Measurements from ENCODE around the gene MUTYH.
"Not testable (repeated sequence)": the region's sequence is repeated elsewhere in the genome, so short reads cannot be mapped to it uniquely, and the experiment has no call there.

Gene MUTYH

DNA sequence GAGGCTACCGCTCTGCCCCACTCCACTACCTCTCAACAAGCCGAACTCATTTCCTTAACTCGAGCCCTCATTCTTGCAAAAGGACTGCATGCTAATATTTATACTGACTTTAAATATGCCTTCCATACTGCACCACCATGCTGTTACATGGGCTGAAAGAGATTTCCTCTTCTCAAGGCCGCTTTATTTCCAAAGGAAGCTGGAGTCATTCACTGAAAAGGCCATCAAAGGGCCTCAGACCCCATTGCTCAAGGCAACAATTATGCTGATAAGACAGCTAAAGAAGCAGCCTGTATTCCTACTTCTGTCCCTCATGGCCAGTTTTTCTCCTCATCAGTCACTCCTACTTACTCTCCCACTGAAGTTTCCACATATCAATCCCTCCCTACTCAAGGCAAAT, 20.5 kb downstream of the MUTYH start:
- DNase-seq, result no peak

DNA sequence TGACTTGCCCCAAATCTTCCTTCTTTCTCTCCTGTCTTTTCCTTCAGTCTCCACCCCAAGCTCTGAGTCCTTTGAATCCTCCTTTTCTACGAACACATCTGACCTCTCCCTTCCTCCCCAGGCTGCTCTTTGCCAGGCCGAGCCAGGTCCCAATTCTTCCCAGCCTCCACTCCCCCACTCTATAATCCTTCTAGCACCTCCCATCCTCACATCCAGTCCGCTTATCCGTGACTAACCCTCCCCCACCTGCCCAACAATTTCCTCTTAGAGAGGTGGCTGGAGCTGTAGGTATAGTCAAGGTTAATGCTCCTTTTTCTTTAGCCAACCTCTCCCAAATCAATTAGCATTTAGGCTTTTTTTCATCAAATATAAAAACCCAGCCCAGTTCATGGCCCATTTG, 23.1 kb downstream of the MUTYH start:
- no peak for DNase-seq

DNA sequence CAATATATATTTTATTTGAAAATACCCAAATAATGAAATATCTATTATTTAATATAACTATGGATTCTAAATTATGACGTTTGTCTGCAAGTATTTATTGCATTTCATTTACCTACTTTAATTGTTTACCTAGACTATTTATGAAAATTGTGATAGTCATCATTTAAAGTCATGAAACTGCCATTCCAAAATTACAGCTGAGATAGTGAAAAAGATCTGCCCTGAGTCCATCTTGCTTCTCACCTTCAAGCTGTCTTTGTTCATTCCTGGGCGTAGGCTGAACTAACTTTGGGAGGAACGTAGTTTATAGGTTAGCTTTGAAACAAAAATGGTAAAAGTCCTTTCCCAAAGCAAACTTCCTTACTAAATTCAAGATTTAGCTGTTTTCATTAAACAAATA, 26.0 kb downstream of the MUTYH start:
- DNase-seq, result no peak

DNA sequence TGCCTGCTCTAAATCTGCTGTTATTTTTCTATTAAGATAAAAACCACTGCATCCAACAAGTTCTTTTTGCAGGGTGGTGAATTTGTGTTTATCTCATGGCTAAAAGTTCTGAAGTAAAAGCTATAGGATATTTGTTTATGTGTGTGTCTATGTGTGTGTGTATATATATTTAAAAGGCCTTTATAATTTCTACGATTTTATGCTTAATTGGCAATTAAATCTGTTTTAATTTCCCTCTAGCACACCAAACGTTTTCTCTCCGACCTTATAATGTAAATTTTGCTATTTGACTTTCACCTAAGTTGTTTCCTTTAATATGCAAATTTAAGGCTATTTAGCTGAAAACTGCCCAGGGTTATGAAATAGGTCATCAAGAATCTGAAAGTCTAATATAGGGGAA, 33.3 kb downstream of the MUTYH start:
- DNase-seq, result no peak

DNA sequence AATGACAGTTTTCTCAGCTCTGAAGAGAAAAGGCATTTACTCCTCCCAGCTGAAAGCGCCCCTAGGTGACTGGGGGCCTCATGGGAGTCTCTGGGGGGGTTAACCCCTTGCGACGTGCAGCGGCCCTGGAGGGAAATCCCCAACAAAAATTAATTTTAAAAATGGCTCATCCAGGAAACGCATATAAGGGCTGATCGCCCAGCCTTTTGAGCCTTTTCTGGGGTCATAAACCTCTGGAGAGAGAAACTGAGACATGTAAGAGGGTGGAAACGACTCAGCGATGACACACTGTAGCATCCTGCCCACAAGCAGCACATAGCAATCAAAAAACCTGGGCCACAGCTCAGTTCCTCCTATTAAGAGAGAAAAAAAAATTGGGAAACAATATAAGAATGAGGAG, 33.9 kb downstream of the MUTYH start:
- DNase-seq, result no peak

DNA sequence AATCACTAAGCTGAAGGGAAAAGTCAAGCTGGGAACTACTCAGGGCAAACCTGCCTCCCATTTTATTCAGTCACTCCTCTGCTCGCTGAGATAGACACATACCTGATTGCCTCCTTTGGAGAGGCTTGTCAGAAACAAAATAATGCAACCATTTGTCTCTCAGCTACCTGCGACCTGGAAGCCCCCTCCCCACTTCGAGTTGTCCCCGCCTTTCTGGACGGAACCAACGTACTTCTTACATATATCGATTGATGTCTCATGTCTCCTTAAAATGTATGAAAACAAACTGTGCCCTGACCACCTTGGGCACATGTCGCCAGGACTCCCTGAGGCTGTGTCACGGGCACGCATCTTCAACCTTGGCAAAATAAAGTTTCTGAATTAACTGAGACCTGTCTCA, 35.0 kb downstream of the MUTYH start:
- DNase-seq, result no peak

DNA sequence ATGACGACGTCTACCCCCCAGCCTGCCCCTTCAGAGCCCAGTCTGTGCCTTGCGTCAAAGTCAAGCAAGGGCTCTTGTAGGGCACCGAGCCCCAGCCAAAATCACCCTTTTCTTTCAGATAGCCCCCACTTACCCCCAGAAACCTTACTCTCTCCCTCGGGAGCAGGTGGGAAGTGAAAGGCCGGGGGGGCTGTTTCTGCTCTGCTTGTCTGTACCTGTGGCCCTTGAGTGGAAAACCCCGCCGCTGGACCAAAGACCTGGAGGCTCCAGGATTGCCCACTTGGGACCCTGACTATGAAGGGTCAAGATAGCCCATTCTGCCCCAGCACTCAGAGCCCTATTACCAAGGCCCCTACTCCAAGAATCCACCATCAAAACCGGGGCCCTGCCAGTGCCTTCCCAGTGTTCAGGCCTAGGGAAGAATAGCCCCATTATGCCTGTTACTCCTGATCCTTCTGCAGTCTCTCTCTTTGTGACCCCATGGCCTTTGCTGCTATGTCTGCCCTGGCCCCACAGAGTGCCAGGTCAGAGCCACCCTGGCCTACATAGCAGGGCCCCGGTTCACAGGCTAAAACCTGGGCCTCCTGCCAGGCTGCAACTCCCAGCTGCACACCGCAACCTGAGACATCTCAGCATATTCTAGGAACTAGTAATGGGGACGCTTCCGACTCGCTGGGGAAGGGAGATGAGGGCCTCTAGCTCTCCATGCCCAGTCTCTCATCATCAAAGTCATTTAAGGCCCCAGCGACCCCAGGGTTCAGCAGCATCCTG, 35.7 kb downstream of the MUTYH start:
- no peak for DNase-seq

DNA sequence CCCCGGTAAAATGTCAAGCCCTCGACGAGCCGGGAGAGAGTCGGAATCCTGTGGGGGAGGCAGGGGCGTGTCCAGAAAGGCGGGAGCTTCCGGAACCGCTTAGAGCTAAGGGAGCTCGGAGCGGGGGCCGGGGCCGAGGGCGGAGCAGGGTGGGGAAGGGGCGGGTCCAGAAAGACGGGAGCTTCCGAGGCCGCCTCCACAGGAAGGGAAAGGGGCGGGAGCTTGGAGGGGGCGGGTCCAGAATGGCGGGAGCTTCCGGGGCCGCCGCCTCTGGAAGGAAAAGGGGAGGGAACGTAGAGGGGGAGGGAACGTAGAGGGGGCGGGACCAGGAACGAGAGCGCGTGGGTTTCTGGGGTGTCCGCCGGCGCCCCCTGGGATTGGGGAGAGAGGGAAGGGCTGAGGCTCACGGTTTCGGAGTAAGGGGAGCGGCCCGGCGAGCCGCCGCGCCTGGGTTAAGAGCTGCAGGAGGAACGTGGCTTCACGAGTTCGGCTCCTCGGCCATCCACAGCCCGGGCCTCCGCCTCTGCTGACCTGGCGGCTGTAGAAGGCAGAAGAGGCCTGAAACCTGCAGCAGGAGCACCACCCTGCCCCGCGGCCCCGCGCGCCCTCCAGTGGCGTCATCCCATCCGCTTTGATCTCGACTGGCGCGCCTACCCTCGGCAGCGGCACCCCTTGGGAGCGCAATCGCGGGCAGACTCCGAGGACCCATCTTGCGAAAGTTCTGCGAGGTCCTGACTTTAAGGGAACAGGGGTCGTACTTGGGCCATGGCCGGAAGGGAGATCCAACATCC, 36.5 kb downstream of the MUTYH start:
- peak; percentile 97 for DNase-seq

DNA sequence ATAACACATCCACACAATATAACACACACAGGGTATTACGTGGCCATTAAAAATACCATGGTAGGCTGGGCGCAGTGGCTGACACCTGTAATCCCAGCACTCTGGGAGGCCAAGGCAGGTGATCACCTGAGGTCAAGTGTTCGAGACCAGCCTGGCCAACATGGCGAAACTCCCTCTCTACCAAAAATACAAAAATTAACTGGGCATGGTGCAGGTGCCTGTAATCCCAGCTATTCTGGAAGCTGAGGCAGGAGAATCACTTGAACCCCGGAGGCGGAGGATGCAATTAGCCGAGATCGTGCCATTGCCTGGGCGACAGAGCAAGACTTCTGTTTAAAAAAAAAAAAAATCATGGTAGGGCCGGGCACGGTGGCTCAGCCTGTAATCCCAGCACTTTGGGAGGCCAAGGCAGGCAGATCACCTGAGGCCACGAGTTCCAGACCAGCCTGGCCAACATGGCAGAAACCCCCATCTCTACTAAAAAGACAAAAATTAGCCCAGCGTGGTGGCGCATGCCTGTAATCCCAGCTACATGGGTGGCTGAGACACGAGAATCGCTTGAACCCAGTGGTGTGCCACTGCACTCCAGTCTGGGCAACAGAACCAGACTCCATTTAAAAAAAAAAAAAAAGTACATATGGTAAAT, 37.6 kb downstream of the MUTYH start:
- DNase-seq, result no peak

DNA sequence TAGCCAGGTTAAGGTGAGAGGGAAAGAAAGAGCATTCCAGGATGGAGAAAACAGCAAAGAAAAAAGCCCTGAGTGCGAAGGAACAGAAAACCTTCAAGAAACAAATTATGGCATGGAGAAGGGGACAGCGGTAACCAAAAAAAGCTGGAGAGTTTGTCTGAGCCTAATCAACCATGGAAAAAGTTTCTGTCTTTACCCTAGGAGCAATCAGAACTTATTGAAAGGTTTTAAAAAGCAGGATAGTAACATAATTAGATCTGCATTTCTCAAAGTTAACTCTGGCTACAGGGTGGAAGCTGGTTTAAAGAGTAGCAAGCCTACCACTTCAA, 39.6 kb downstream of the MUTYH start:
- no peak for DNase-seq

DNA sequence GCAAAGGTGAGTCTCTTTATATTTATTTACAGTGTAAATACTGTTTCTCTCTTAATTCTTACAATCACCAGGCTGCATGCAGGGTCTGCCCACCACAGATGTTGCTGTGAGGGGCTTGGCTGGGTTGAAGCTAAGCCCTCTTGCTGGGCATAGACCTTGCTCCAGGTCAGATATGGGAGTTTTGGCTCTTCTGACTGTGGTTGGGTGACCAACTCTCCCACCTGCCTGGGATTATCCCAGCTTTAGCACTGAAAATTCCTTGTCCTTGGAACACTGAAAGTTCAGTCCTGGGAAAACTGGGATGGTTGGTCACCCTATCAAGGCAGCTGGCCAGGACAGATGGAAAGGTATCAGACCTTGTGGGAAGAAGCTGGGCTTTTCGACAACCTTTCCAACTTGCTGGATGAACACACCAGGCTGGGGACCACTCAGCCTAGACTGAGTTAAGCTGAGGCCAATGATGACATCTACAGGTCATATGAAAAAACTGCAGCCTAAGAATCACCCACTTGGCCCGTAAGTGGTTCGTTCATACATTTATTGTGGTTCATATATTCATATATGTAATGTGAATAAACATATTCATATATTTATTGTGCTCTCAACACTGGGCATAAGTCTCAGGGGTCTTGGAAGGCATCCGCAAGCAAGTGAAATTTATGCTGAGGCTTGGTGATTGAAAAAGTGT, 40.1 kb downstream of the MUTYH start:
- peak; percentile 37 for DNase-seq

DNA sequence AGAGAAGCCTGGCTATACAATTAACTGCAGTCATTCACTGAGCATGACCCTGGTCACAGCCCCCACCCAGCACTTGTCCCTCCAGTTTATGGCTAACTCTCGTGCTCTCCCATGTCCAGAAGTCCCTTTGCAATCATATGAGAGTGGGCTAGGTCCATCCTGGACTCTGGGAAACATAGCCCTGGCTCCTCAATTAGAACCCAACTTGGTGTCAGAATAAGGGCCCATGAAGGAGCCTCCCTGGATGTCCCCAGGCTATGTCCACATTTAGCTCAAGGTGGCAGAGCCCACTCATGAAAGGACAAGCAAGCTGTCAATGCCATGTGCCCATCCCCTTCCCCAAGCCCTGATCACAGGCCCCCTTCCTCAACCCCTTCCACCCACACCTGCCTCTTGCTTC, 40.9 kb downstream of the MUTYH start:
- no peak for DNase-seq

DNA sequence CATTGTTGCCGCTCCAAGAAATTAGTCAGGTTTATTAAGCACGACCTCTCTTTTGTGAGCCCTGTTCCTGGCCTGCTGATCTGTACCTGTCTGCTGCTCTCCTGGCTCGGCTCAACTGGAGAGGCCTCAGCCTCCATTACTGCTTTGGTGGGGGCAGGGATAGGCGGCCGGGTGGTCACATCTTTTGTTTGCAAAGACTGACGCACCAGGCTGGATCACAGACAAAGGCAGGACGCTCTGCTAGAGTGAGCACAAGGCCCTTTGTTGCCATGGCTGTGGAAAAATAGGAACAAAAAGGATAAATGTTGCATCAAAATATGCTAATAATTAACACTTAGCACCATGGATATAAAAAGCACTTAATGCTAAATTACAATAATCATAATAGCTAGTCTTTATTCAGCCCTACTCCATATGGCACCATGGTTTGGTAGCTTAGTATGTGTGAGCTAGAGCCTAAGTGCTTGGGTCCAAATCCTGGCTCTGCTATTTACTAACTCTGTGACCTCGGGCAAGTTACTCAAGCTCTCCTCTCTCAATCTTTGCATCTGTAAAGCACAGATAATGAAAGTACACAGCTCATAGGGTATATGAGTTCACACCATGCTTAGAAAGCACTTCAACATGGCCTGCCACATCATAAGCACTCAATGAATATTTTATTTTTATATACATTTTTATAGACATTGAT, 42.4 kb downstream of the MUTYH start:
- no peak for DNase-seq

DNA sequence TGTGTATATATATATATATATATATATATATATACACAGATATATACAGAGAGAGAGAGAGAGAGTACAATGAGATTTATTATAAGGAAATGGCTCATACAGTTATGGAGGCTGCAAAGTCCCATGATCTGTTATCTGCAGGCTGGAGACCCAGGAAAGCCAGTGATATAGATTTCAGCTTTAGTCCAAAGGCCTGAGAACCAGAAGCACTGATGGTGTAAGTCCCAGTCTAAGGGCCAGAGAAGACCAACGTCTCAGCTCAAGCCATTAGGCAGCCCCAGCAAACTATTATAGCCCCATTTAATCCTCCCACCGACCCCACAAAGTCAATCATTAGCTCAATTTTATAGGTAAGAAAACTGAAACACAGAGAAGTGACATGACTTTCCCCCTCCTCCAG, 48.5 kb downstream of the MUTYH start:
- DNase-seq, result no peak

DNA sequence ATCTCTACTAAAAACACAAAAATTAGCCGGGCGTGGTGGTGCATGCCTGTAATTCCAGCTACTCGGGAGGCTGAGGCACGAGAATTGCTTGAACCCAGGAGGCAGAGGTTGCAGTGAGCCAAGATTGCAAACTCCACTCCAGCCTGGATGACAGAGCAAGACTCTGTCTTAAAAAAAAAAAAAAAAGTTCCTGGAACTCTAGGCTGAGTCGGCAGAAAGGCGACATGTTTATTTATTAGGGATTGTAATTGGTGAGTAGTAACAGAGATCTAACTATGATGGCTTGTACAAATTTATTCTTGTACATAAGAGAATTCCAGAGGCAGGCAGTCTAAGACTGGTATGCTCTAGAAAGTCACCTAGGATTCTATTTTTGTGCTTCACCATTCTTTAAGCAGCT, 49.2 kb downstream of the MUTYH start:
- DNase-seq, result not testable (repeated sequence)

DNA sequence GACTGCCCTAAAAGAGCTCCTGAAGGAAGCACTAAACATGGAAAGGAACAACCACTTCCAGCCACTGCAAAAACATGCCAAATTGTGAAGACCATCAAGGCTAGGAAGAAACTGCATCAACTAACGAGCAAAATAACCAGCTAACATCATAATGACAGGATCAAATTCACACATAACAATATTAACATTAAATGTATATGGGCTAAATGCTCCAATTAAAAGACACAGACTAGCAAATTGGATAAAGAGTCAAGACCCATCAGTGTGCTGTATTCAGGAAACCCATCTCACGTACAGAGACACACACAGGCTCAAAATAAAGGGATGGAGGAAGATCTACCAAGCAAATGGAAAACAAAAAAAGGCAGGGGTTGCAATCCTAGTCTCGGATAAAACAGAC, 53.7 kb downstream of the MUTYH start:
- not testable (repeated sequence) for DNase-seq

DNA sequence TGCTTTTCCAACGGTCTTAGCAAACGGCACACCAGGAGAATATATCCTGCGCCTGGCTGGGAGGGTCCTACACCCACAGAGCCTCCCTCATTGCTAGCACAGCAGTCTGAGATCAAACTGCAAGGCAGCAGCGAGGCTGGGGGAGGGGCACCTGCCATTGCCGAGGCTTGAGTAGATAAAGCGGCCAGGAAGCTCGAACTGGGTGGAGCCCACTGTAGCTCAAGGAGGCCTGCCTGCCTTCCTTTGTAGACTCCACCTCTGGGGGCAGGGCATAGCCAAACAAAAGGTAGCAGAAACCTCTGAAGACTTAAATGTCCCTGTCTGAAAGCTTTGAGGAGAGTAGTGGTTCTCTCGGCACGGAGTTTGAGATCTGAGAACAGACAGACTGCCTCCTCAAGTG, 55.4 kb downstream of the MUTYH start:
- DNase-seq, result not testable (repeated sequence)

DNA sequence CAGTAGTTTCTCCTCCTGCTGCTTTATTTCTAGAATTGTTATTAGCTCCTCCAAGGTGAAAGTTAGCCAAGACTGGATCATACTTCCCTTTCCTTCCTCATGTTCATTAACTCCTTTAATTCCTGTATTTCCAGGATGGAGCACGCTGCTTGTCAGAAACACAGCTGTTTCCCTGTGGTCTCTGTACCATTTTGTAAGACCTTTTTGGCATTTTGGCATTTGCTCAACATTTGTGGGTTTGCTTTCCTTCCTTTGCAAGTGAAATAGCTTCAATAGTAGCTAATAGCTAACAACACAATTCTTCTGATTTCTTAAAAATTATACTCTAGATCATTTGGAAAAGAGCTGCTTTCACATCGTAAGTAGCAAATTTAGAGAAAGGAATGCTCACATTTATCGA, 57.9 kb downstream of the MUTYH start:
- DNase-seq, result no peak

Measured in CD4-positive, alpha-beta T cell treated with Interferon gamma for 1 hour (primary cell).